HEK293 (cell line): Measurements from ENCODE around the gene KLHDC3.
A peak's percentile ranks its signal among the peaks of the same experiment; 100 is the strongest.

ENCODE experiments used
- CTCF ChIA-PET: fragments of 350-600 bp; formaldehyde crosslinking; extraction: SDS; loops from one replicate; lab custom pipeline; 2021; ENCODE audit warnings: antibody characterized with exemption; lab: Yijun Ruan, JAX
- POLR2A ChIA-PET: fragments of 300-600 bp; formaldehyde crosslinking; extraction: SDS; loops from one replicate; lab custom pipeline; 2020; ENCODE audit warnings: antibody characterized with exemption, inconsistent platforms; lab: Yijun Ruan, JAX
- H3K27ac ChIP-seq: fragments of 200-500 bp; sonication (Bioruptor generic); 2 replicates; pipeline ENCODE4 v1.5.1; 2014; ENCODE audit warnings: low read depth, low read length, control low read depth, inconsistent platforms; ENCODE audit errors: extremely low read depth
- H3K36me3 ChIP-seq, 2 experiments: fragments of 200-500 bp in 1 of 2; sonication (Bioruptor generic) in 1 of 2; 1 replicate in 1 of 2; 2 replicates in 1 of 2; pipeline ENCODE4 v1.5.1; 2014 to 2017; ENCODE audit warnings: inconsistent platforms in 2 of 2, low read length in 2 of 2; ENCODE audit not compliant: control insufficient read depth in 2 of 2, insufficient read depth in 1 of 2
- H3K4me1 ChIP-seq: fragments of 200-500 bp; sonication (Bioruptor generic); 2 replicates; pipeline ENCODE4 v1.5.1; 2014; ENCODE audit warnings: mild to moderate bottlenecking, low read length, inconsistent platforms; ENCODE audit not compliant: control insufficient read depth, insufficient read depth
- H3K4me3 ChIP-seq: 2 replicates; pipeline ENCODE4 v1.5.1; 2011; ENCODE audit warnings: low read depth, mild to moderate bottlenecking, control low read depth, low read length, moderate library complexity
- H3K9me3 ChIP-seq: fragments of 200-500 bp; sonication (Bioruptor generic); 2 replicates; pipeline ENCODE4 v1.5.1; 2014; ENCODE audit warnings: low read depth, low read length, inconsistent platforms; ENCODE audit not compliant: control insufficient read depth, insufficient read depth
- GLIS2 ChIP-seq: fragments of 450-650 bp; formaldehyde crosslinking; IDR thresholded peaks from 2 replicates; pipeline ENCODE4 v1.5.1; 2016; ENCODE audit warnings: missing biosample characterization, missing genetic modification characterization
- KLF1 ChIP-seq: fragments of 450-650 bp; formaldehyde crosslinking; IDR thresholded peaks from 2 replicates; pipeline ENCODE4 v1.5.1; 2016; ENCODE audit warnings: missing biosample characterization, missing genetic modification characterization
- KLF17 ChIP-seq: fragments of 450-650 bp; formaldehyde crosslinking; IDR thresholded peaks from 2 replicates; pipeline ENCODE4 v1.5.1; 2016; ENCODE audit warnings: missing biosample characterization, missing genetic modification characterization
- KLF7 ChIP-seq: fragments of 450-650 bp; formaldehyde crosslinking; IDR thresholded peaks from 2 replicates; pipeline ENCODE4 v1.5.1; 2016; ENCODE audit warnings: missing biosample characterization, missing genetic modification characterization, borderline replicate concordance
- MZF1 ChIP-seq: fragments of 450-650 bp; formaldehyde crosslinking; IDR thresholded peaks from 2 replicates; pipeline ENCODE4 v1.5.1; 2017; ENCODE audit warnings: missing biosample characterization, missing genetic modification characterization, borderline replicate concordance
- OVOL3 ChIP-seq: fragments of 450-650 bp; formaldehyde crosslinking; IDR thresholded peaks from 2 replicates; pipeline ENCODE4 v1.5.1; 2016; ENCODE audit warnings: missing biosample characterization, missing genetic modification characterization
- PATZ1 ChIP-seq: fragments of 450-650 bp; formaldehyde crosslinking; IDR thresholded peaks from 2 replicates; pipeline ENCODE4 v1.5.1; 2016; ENCODE audit warnings: missing biosample characterization, missing genetic modification characterization
- SCRT2 ChIP-seq: fragments of 450-650 bp; formaldehyde crosslinking; IDR thresholded peaks from 2 replicates; pipeline ENCODE4 v1.5.1; 2016; ENCODE audit warnings: missing biosample characterization, missing genetic modification characterization
- SP2 ChIP-seq: fragments of 450-650 bp; formaldehyde crosslinking; IDR thresholded peaks from 2 replicates; pipeline ENCODE4 v1.5.1; 2016; ENCODE audit warnings: missing biosample characterization, missing genetic modification characterization
- YY1 ChIP-seq: fragments of 450-650 bp; formaldehyde crosslinking; IDR thresholded peaks from 2 replicates; pipeline ENCODE4 v1.5.1; 2018; ENCODE audit warnings: missing biosample characterization, missing genetic modification characterization
- ZBTB17 ChIP-seq: fragments of 450-650 bp; formaldehyde crosslinking; IDR thresholded peaks from 2 replicates; pipeline ENCODE4 v1.5.1; 2016; ENCODE audit warnings: missing biosample characterization, missing genetic modification characterization
- ZFP69B ChIP-seq: fragments of 450-650 bp; formaldehyde crosslinking; IDR thresholded peaks from 2 replicates; pipeline ENCODE4 v1.5.1; 2016; ENCODE audit warnings: missing biosample characterization, missing genetic modification characterization
- ZNF121 ChIP-seq: fragments of 450-650 bp; formaldehyde crosslinking; IDR thresholded peaks from 2 replicates; pipeline ENCODE4 v1.5.1; 2016; ENCODE audit warnings: missing biosample characterization, missing genetic modification characterization
- ZNF132 ChIP-seq: fragments of 450-650 bp; formaldehyde crosslinking; IDR thresholded peaks from 2 replicates; pipeline ENCODE4 v1.5.1; 2017; ENCODE audit warnings: missing biosample characterization, missing genetic modification characterization, borderline replicate concordance
- ZNF155 ChIP-seq: fragments of 450-650 bp; formaldehyde crosslinking; IDR thresholded peaks from 2 replicates; pipeline ENCODE4 v1.5.1; 2016; ENCODE audit warnings: missing biosample characterization, missing genetic modification characterization
- ZNF175 ChIP-seq: fragments of 450-650 bp; formaldehyde crosslinking; IDR thresholded peaks from 2 replicates; pipeline ENCODE4 v1.5.1; 2016; ENCODE audit warnings: missing biosample characterization, missing genetic modification characterization
- ZNF19 ChIP-seq: fragments of 450-650 bp; formaldehyde crosslinking; IDR thresholded peaks from 2 replicates; pipeline ENCODE4; 2016; ENCODE audit warnings: missing biosample characterization, missing genetic modification characterization, low read depth
- ZNF223 ChIP-seq: fragments of 450-650 bp; formaldehyde crosslinking; IDR thresholded peaks from 2 replicates; pipeline ENCODE4 v1.5.1; 2016; ENCODE audit warnings: missing biosample characterization, missing genetic modification characterization
- ZNF311 ChIP-seq: fragments of 450-650 bp; formaldehyde crosslinking; IDR thresholded peaks from 2 replicates; pipeline ENCODE4 v1.5.1; 2017; ENCODE audit warnings: missing biosample characterization, missing genetic modification characterization, borderline replicate concordance
- ZNF341 ChIP-seq: fragments of 450-650 bp; formaldehyde crosslinking; IDR thresholded peaks from 2 replicates; pipeline ENCODE4; 2016; ENCODE audit warnings: low read depth, missing biosample characterization, missing genetic modification characterization
- ZNF404 ChIP-seq: fragments of 450-650 bp; formaldehyde crosslinking; IDR thresholded peaks from 2 replicates; pipeline ENCODE4 v1.5.1; 2017; ENCODE audit warnings: missing biosample characterization, missing genetic modification characterization
- ZNF416 ChIP-seq: fragments of 450-650 bp; formaldehyde crosslinking; IDR thresholded peaks from 2 replicates; pipeline ENCODE4 v1.5.1; 2016; ENCODE audit warnings: missing biosample characterization, missing genetic modification characterization
- ZNF510 ChIP-seq: fragments of 450-650 bp; formaldehyde crosslinking; IDR thresholded peaks from 2 replicates; pipeline ENCODE4 v1.5.1; 2018; ENCODE audit warnings: mild to moderate bottlenecking, missing genetic modification characterization, missing biosample characterization; ENCODE audit not compliant: insufficient replicate concordance
- ZNF521 ChIP-seq: fragments of 450-650 bp; formaldehyde crosslinking; IDR thresholded peaks from 2 replicates; pipeline ENCODE4 v1.5.1; 2017; ENCODE audit warnings: missing biosample characterization, mild to moderate bottlenecking, missing genetic modification characterization
- ZNF544 ChIP-seq: fragments of 450-650 bp; formaldehyde crosslinking; IDR thresholded peaks from 2 replicates; pipeline ENCODE4 v1.5.0; 2017; ENCODE audit warnings: missing biosample characterization, missing genetic modification characterization
- ZNF785 ChIP-seq: fragments of 450-650 bp; formaldehyde crosslinking; IDR thresholded peaks from 2 replicates; pipeline ENCODE4 v1.5.1; 2016; ENCODE audit warnings: missing biosample characterization, missing genetic modification characterization
- ZSCAN4 ChIP-seq: fragments of 450-650 bp; formaldehyde crosslinking; IDR thresholded peaks from 2 replicates; pipeline ENCODE4 v1.5.1; 2017; ENCODE audit warnings: missing biosample characterization, missing genetic modification characterization
- ZXDB ChIP-seq: fragments of 450-650 bp; formaldehyde crosslinking; IDR thresholded peaks from 2 replicates; pipeline ENCODE4 v1.5.1; 2016; ENCODE audit warnings: missing biosample characterization, missing genetic modification characterization
- TF ChIP-seq, protein P1 (sequence below): fragments of 450-650 bp; formaldehyde crosslinking; IDR thresholded peaks from 2 replicates; pipeline ENCODE4 v1.5.1; 2016; ENCODE audit warnings: missing biosample characterization, missing genetic modification characterization
- TF ChIP-seq, protein P2 (sequence below): fragments of 450-650 bp; formaldehyde crosslinking; IDR thresholded peaks from 2 replicates; pipeline ENCODE4 v1.5.1; 2016; ENCODE audit warnings: missing biosample characterization, missing genetic modification characterization

Gene KLHDC3

DNA sequence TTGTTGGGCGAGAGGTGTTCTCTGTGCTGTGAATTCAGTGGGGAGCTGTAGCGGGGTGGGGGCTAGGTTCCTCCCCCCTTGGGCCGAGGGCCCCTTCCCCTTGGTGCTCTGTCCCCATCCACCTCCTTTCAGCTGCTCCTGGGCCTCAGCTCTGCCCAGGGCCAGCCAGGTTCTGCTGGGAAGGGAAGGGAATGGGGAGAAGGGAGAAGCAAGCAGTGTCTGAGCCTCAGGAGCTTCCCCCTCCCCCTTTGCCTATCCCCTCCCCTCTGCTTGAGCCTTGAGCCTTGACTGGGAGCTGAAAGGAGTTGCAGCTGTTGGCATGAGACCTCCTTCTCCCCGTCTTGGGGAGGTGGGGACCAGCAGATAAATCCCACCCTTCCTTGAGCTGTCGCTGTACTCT is 6.8 kb downstream of the KLHDC3 start (continued):
- TF ChIP-seq, protein P1, sequence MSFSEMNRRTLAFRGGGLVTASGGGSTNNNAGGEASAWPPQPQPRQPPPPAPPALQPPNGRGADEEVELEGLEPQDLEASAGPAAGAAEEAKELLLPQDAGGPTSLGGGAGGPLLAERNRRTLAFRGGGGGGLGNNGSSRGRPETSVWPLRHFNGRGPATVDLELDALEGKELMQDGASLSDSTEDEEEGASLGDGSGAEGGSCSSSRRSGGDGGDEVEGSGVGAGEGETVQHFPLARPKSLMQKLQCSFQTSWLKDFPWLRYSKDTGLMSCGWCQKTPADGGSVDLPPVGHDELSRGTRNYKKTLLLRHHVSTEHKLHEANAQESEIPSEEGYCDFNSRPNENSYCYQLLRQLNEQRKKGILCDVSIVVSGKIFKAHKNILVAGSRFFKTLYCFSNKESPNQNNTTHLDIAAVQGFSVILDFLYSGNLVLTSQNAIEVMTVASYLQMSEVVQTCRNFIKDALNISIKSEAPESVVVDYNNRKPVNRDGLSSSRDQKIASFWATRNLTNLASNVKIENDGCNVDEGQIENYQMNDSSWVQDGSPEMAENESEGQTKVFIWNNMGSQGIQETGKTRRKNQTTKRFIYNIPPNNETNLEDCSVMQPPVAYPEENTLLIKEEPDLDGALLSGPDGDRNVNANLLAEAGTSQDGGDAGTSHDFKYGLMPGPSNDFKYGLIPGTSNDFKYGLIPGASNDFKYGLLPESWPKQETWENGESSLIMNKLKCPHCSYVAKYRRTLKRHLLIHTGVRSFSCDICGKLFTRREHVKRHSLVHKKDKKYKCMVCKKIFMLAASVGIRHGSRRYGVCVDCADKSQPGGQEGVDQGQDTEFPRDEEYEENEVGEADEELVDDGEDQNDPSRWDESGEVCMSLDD (tag by site-specific recombination): peak; percentile 32; the same call in 1 of the 2 replicates
- TF ChIP-seq KLF1 (tag by site-specific recombination): 0 out of 2 replicates have a peak, but pooled peaks have one; percentile 14
- TF ChIP-seq KLF7 (tag by site-specific recombination): no peak
- TF ChIP-seq PATZ1 (tag by site-specific recombination): 0 out of 2 replicates have a peak, but pooled peaks have one; percentile 58
- TF ChIP-seq KLF17 (tag by site-specific recombination): no peak
- peak; percentile 62; the same call in 1 of the 2 replicates for TF ChIP-seq SP2 (tag by site-specific recombination)
- TF ChIP-seq ZNF544: no peak
- TF ChIP-seq SCRT2: peak; percentile 69
- peak; percentile 57 for TF ChIP-seq ZBTB17
- TF ChIP-seq MZF1 (tag by site-specific recombination): peak; percentile 42; the same call in 1 of the 2 replicates
- TF ChIP-seq ZNF19 (tag by site-specific recombination): no peak
- TF ChIP-seq GLIS2: peak; percentile 49; the same call in 1 of the 2 replicates
- TF ChIP-seq, protein P2, sequence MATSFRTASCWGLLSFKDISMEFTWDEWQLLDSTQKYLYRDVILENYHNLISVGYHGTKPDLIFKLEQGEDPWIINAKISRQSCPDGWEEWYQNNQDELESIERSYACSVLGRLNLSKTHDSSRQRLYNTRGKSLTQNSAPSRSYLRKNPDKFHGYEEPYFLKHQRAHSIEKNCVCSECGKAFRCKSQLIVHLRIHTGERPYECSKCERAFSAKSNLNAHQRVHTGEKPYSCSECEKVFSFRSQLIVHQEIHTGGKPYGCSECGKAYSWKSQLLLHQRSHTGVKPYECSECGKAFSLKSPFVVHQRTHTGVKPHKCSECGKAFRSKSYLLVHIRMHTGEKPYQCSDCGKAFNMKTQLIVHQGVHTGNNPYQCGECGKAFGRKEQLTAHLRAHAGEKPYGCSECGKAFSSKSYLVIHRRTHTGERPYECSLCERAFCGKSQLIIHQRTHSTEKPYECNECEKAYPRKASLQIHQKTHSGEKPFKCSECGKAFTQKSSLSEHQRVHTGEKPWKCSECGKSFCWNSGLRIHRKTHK: no peak
- no peak for TF ChIP-seq ZFP69B (tag by site-specific recombination)
- TF ChIP-seq ZNF341 (tag by site-specific recombination): peak; percentile 63
- TF ChIP-seq OVOL3 (tag by site-specific recombination): no peak
- TF ChIP-seq ZNF416 (tag by site-specific recombination): no peak

- ChIA-PET POLR2A (interaction anchor here (0.5 to 9.2 kb wide), 23 partner anchors 8 to 1048 kb away, joined by 3 to 66 read pairs (median 5); partner anchors contain the start of genes CNPY3, CUL7, GNMT and KLC4), CTCF (interaction anchor here (0.8 to 2.3 kb wide), 9 partner anchors 11 to 122 kb away, joined by 3 to 11 read pairs (median 4); no protein-coding TSS in a partner anchor)
- peak within 1 kb of the TSS; percentile 91 for H3K4me3 ChIP-seq
- H3K9me3 ChIP-seq: no peaks in the 10 kb centered on the region
- H3K4me1 ChIP-seq: peaks cover 9% of the 10 kb centered on the region
- peaks cover 58 to 79% of the 10 kb centered on the region in 2 experiments for H3K36me3 ChIP-seq
- peak within 1 kb of the TSS; percentile 86 for H3K27ac ChIP-seq
- no peak for TF ChIP-seq ZNF175
- no peak for TF ChIP-seq ZNF155 (tag by site-specific recombination)
- no peak for TF ChIP-seq ZNF223 (tag by site-specific recombination)
- TF ChIP-seq ZNF404 (tag by site-specific recombination): no peak
- TF ChIP-seq ZNF121 (tag by site-specific recombination): no peak
- TF ChIP-seq ZXDB (tag by site-specific recombination): peak; percentile 76
- TF ChIP-seq ZSCAN4 (tag by site-specific recombination): no peak; the same call in 1 of the 2 replicates
- TF ChIP-seq ZNF311: no peak
- no peak for TF ChIP-seq ZNF521 (tag by site-specific recombination)
- TF ChIP-seq YY1: peak; percentile 61; the same call in 1 of the 2 replicates
- no peak for TF ChIP-seq ZNF132 (tag by site-specific recombination)
- TF ChIP-seq ZNF510 (tag by site-specific recombination): no peak
- TF ChIP-seq ZNF785: no peak
Measured at GRCh38 chr6:43021270-43022047, 7.4 kb downstream of the KLHDC3 start, which contains the start of gene RRP36. Gene RRP36 (plus strand): TSS chr6:43021623. CDS start chr6:43021655, 32 bp downstream.
